Kidney (tissue), 14 donors: ENCODE measurements around the gene DUS1L. TPM values are rescaled to one million over a fixed set of nuclear protein-coding genes. Genes with fewer than 3 reads are reported as not detected.

Source experiments
- DNase-seq, 5 donors: peaks; one replicate each; pipeline ENCODE4 v3.0.0-alpha.2; 2013 to 2020
- FAIRE-seq: peaks from 2 replicates; lab custom pipeline; 2012; peaks lifted over from hg19 to GRCh38; lab: Jason Lieb, UNC
- H3K27ac ChIP-seq, 2 donors: one replicate each; pipeline ENCODE4 v1.7.0; 2013; ENCODE audit warnings: low read depth in 2 of 2, low read length in 2 of 2, inconsistent platforms in 1 of 2
- H3K27me3 ChIP-seq: one replicate; pipeline ENCODE4 v1.7.1; 2013; ENCODE audit warnings: low read length, inconsistent platforms; ENCODE audit not compliant: control insufficient read depth, insufficient read depth
- H3K36me3 ChIP-seq, 3 donors: one replicate each; pipeline versions ENCODE4 v1.7.0 to v1.7.1; 2013; ENCODE audit warnings: low read length in 3 of 3, control low read depth in 1 of 3, inconsistent platforms in 1 of 3; ENCODE audit not compliant: insufficient read depth in 3 of 3, control insufficient read depth in 2 of 3
- H3K4me1 ChIP-seq, 3 donors: one replicate each; pipeline versions ENCODE4 v1.7.0 to v1.7.1; 2013; ENCODE audit warnings: low read length in 3 of 3, inconsistent platforms in 1 of 3, low read depth in 1 of 3; ENCODE audit not compliant: control insufficient read depth in 2 of 3, insufficient read depth in 2 of 3
- H3K4me3 ChIP-seq, 3 donors: one replicate each; pipeline versions ENCODE4 v1.7.0 to v1.8.1; 2013; ENCODE audit warnings: low read length in 3 of 3, control low read depth in 1 of 3, inconsistent platforms in 1 of 3
- H3K9ac ChIP-seq, 3 donors: one replicate each; pipeline versions ENCODE4 v1.7.0 to v1.7.1; 2013; ENCODE audit warnings: low read length in 3 of 3, control low read depth in 1 of 3, inconsistent platforms in 1 of 3
- H3K9me3 ChIP-seq, 3 donors: one replicate each; pipeline versions ENCODE4 v1.7.0 to v1.7.1; 2013; ENCODE audit warnings: low read length in 3 of 3, control low read depth in 1 of 3, inconsistent platforms in 1 of 3; ENCODE audit not compliant: control insufficient read depth in 2 of 3, insufficient read depth in 1 of 3
- intact Hi-C: fragments of 100-400 bp; cut with DNase I; formaldehyde crosslinking; loops from one replicate; pipeline ENCODE4 v1.11.1; 2022
- polyA plus RNA-seq: library from polyadenylated mRNA; stranded (reverse); fragments of 350-450 nt; fragmentation: Illumina TruSeq; extraction: RNeasy Lipid Tissue Mini Kit (QIAGEN cat#74804); gene quantifications from one replicate; pipeline ENCODE4 v1.2.3, GENCODE V29; 2014; ENCODE audit warnings: low read depth, low replicate concordance; ENCODE audit not compliant: insufficient read depth
- total RNA-seq: library from RNA; stranded (reverse); fragmentation: NEBNext Ultra II Directional; extraction: Animal tissue kit (Norgen Biotek cat#: 25700); gene quantifications from one replicate; pipeline ENCODE4 v1.2.1, GENCODE V29; 2021
- TF ChIP-seq, protein P1 (sequence below): IDR thresholded peaks from 3 replicates; pipeline ENCODE4 v1.5.1; 2012; ENCODE audit warnings: mild to moderate bottlenecking, moderate library complexity, borderline replicate concordance; ENCODE audit not compliant: insufficient read depth; ENCODE audit errors: extremely low read depth
- donor health status: control.
- donor health status: control.
- donor health status: control.
- donor health status: control.
- donor health status: control.
- donor health status: DM: yes; HTN: yes; CAD: no.
- donor health status: Normal renal cell carcinoma (clear cell type).

The DUS1L gene
- total and polyA plus RNA-seq, 2 donors from 2014 or later: 84.8 to 102 TPM

DNA sequence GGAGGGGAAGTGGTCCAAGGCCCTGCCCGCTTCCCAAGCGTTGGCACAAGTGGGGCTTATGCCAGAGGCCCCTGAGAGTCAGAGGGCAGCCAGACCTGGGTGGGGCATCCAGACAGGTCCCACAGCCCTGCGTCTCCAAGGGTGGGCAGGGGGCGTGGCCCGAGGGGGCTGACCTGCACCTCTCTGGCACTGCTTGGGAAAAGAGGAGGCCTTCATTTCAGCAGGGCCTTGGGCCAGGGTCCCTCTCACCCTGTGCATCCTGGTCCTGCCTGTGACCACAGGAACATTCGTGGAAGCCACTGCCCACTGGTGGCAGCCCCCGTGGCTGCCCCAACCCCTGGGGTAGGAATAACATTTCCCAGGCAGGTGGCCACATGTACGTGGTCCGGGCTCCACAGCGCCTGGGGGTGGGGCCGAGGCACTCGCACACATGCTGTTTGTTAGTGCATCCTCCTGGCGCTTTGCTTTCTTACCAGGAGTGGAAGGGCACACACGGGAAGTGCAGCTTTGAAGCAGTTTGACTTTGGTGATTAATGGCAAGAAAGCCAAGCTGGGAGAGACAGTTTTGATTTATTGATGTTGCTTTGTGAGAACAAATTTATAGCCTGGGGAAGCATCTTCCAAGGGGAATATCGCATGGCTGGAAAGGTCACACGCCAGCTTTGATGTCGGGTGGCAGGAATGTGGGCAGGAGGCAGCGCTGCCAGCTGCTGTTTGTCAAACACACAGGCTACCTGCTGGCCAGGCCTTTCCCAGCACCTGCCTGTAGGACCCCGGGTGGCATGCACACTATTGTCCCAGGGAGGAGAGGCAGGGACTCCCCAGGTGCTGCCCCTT lies 47.2 kb downstream of the DUS1L start:
- H3K4me1 ChIP-seq: peaks cover 0 to 15% (median 6%) of the 10 kb centered on the region in 3 donors
- no peak overlapping the region for H3K27ac ChIP-seq
- no peak overlapping the region for H3K4me3 ChIP-seq
- intact Hi-C loops: loop anchor here (10.0 kb wide), 1 partner anchor 54 kb away; the partner anchor contains the start of gene NOTUM
- TF ChIP-seq, protein P1, sequence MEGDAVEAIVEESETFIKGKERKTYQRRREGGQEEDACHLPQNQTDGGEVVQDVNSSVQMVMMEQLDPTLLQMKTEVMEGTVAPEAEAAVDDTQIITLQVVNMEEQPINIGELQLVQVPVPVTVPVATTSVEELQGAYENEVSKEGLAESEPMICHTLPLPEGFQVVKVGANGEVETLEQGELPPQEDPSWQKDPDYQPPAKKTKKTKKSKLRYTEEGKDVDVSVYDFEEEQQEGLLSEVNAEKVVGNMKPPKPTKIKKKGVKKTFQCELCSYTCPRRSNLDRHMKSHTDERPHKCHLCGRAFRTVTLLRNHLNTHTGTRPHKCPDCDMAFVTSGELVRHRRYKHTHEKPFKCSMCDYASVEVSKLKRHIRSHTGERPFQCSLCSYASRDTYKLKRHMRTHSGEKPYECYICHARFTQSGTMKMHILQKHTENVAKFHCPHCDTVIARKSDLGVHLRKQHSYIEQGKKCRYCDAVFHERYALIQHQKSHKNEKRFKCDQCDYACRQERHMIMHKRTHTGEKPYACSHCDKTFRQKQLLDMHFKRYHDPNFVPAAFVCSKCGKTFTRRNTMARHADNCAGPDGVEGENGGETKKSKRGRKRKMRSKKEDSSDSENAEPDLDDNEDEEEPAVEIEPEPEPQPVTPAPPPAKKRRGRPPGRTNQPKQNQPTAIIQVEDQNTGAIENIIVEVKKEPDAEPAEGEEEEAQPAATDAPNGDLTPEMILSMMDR: no peak
- FAIRE-seq (no peak), DNase-seq (peak in 3 of 5 donors; percentile 85 to 89 (median 88))
- H3K27me3 ChIP-seq: no peaks in the 10 kb centered on the region
- no peaks in the 10 kb centered on the region for H3K36me3 ChIP-seq
- H3K9ac ChIP-seq: no peak overlapping the region
- no peaks in the 10 kb centered on the region for H3K9me3 ChIP-seq

DNA sequence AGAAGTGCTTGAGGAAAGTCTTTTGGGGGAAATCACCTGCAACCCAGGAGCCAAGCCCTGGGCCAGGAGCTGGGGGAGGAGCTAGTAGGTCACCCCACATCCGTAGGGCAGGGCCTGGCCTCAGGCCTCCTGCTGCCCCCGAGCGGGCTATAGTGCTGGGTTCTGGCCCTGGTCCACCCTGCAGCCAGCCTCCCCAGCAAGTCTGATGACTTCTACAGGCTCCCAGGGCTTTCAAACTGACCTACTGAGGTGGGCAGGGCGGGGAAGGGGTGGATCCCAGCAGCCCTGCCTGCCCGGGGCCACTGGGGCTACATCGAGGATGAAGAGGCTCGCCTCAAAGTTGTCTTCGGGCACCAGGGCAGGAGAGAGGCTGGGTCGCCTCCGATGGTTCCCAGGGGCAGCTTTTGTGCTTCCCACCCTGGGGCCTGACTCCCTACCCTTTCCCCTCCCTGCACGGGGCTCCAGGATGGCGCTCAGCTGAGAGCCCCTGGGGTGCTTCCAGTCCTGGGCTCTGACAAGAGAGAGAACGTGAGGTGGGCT lies 47.9 kb downstream of the DUS1L start:
- Histone ChIP-seq H3K9me3 (no peaks in the 10 kb centered on the region), H3K27me3 (no peaks in the 10 kb centered on the region), H3K9ac (no peak overlapping the region), H3K4me1 (peaks cover 0 to 15% (median 6%) of the 10 kb centered on the region in 3 donors), H3K4me3 (no peak overlapping the region), H3K27ac (no peak overlapping the region), H3K36me3 (no peaks in the 10 kb centered on the region)
- intact Hi-C loops: loop anchor here (10.0 kb wide), 1 partner anchor 53 kb away; the partner anchor contains the start of gene NOTUM
- TF ChIP-seq, protein P1: no peak
- no peak for DNase-seq
- FAIRE-seq: no peak

DNA sequence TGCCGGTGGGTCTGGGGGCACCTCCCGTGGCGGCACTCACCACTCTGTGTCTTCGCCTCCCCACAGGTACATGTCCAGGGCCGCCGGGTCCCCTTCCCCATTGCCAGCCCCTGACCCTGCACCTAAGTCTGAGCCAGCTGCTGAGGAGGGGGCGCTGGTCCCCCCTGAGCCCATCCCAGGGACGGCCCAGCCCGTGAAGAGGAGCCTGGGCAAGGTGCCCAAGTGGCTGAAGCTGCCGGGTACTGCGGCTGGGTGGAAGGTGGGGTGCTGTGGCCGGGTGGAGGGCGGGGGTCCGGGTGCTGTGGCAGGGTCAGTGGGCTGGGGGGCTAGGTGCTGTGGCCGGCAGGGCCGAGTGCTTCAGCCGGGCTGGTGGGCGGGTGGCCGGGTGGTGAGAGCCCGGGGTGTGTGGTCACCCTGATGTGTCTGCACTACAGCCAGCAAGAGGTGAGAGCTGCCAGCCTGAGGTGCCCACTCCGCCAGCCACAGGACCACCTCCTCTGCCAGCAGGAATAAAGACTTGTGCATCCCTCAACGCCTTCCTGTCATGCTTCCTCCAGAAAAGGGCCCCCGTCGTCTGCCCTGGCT lies 48.6 kb downstream of the DUS1L start:
- no peaks in the 10 kb centered on the region for H3K9me3 ChIP-seq
- no peak overlapping the region for H3K4me3 ChIP-seq
- TF ChIP-seq, protein P1: no peak
- no peaks in the 10 kb centered on the region for H3K27me3 ChIP-seq
- peaks cover 0 to 11% (median 6%) of the 10 kb centered on the region in 3 donors for H3K4me1 ChIP-seq
- intact Hi-C loops: loop anchor here (10.0 kb wide), 1 partner anchor 52 kb away; the partner anchor contains the start of gene NOTUM
- no peak for FAIRE-seq
- DNase-seq: no peak
- H3K9ac ChIP-seq: no peak overlapping the region
- no peak overlapping the region for H3K27ac ChIP-seq
- no peaks in the 10 kb centered on the region for H3K36me3 ChIP-seq
